H1 (cell line): Measurements from ENCODE around the gene L3MBTL4.

ENCODE experiments used
- EZH2 ChIP-seq: fragments of 200-600 bp; sonication (generic); IDR thresholded peaks from 2 replicates; pipeline ENCODE4 v1.7.1; 2012; ENCODE audit warnings: low read depth, mild to moderate bottlenecking, moderate library complexity, low read length, inconsistent platforms; ENCODE audit not compliant: severe bottlenecking
- HDAC2 ChIP-seq, 2 experiments: fragments of 300-600 bp in 1 of 2; sonication (generic) in 1 of 2; IDR thresholded peaks; 2 replicates each; pipeline ENCODE4 v1.6.1; 2011 to 2012; ENCODE audit warnings: low read depth in 2 of 2, low read length in 2 of 2, mild to moderate bottlenecking in 2 of 2, moderate library complexity in 2 of 2, borderline replicate concordance in 1 of 2, inconsistent platforms in 1 of 2
- POLR2A ChIP-seq, 2 experiments: IDR thresholded peaks; 1 replicate in 1 of 2; 2 replicates in 1 of 2; pipeline ENCODE4 v1.6.1; 2011; ENCODE audit warnings: low read depth in 2 of 2, low read length in 2 of 2, mild to moderate bottlenecking in 2 of 2; ENCODE audit errors: control extremely low read depth in 1 of 2
- POLR2AphosphoS5 ChIP-seq: IDR thresholded peaks from 2 replicates; pipeline ENCODE4 v1.6.1; 2011; ENCODE audit warnings: low read depth, low read length
- SIN3A ChIP-seq, 2 experiments: IDR thresholded peaks in 1 of 2; conservative IDR thresholded peaks in 1 of 2; 2 replicates each; pipeline ENCODE4 v1.6.1; 2011 to 2012; ENCODE audit warnings: low read length in 2 of 2, improper control_type of control experiment in 1 of 2, low read depth in 1 of 2, mild to moderate bottlenecking in 1 of 2
- SP1 ChIP-seq: IDR thresholded peaks from 2 replicates; pipeline ENCODE4 v1.6.1; 2011; ENCODE audit warnings: low read depth, low read length
- SRF ChIP-seq: IDR thresholded peaks from 2 replicates; pipeline ENCODE4 v1.6.1; 2011; ENCODE audit warnings: mild to moderate bottlenecking, low read depth, low read length, moderate library complexity
- TEAD4 ChIP-seq: IDR thresholded peaks from 2 replicates; pipeline ENCODE4 v1.6.1; 2012; ENCODE audit warnings: low read depth, low read length, inconsistent platforms, mixed read lengths
- YY1 ChIP-seq: IDR thresholded peaks from 2 replicates; pipeline ENCODE4 v1.6.1; 2011; ENCODE audit warnings: low read depth, mild to moderate bottlenecking, low read length
- TF ChIP-seq, protein P1 (sequence below), 3 experiments: IDR thresholded peaks; 1 replicate in 2 of 3; 2 replicates in 1 of 3; pipeline versions ENCODE4 v1.5.1 to v1.6.1; 2011; ENCODE audit warnings: low read length in 3 of 3, mild to moderate bottlenecking in 3 of 3, inconsistent platforms in 2 of 3, low read depth in 1 of 3, moderate library complexity in 1 of 3; ENCODE audit not compliant: insufficient read depth in 1 of 3; ENCODE audit errors: control extremely low read depth in 1 of 3
- TF ChIP-seq, protein P2 (sequence below): IDR thresholded peaks from 2 replicates; pipeline ENCODE4 v1.6.1; 2011; ENCODE audit warnings: low read length, improper control_type of control experiment

DNA sequence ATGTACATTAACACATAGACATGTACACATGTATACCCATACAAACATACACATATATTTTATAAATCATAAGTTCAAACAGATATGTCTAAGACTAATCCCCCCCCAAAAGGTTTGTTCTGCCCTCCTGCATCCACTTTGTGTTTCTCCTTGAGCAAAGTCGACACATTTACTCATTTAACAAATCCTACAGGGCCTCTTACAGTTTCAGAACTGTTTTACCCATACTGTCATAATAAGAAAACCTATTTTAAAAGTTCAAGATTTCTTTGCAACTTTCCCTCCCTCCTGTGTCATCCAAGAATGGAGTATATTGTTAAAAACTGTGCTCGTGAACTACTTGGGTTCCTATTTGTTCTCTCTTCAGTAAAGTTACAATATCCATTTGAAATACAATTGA lies 166.7 kb downstream of the L3MBTL4 start:
- TF ChIP-seq, protein P1, sequence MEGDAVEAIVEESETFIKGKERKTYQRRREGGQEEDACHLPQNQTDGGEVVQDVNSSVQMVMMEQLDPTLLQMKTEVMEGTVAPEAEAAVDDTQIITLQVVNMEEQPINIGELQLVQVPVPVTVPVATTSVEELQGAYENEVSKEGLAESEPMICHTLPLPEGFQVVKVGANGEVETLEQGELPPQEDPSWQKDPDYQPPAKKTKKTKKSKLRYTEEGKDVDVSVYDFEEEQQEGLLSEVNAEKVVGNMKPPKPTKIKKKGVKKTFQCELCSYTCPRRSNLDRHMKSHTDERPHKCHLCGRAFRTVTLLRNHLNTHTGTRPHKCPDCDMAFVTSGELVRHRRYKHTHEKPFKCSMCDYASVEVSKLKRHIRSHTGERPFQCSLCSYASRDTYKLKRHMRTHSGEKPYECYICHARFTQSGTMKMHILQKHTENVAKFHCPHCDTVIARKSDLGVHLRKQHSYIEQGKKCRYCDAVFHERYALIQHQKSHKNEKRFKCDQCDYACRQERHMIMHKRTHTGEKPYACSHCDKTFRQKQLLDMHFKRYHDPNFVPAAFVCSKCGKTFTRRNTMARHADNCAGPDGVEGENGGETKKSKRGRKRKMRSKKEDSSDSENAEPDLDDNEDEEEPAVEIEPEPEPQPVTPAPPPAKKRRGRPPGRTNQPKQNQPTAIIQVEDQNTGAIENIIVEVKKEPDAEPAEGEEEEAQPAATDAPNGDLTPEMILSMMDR (IDR thresholded peaks at IDR 0.05; ENCODE audit: control extremely low read depth in 1 of 3, insufficient read depth in 1 of 3, low read depth in 1 of 3, low read length in 3 of 3), result no peak
- TF ChIP-seq SP1 (no peak), POLR2AphosphoS5 (no peak), HDAC2 (IDR thresholded peaks at IDR 0.05; ENCODE audit: borderline replicate concordance in 1 of 2, low read depth in 2 of 2, low read length in 2 of 2) (no peak), YY1 (no peak), SIN3A (conservative IDR thresholded peaks at IDR 0.05 in 1 of 2, IDR thresholded peaks at IDR 0.05 in 1 of 2; ENCODE audit: low read depth in 1 of 2, low read length in 2 of 2) (no peak), TEAD4 (no peak), EZH2 (no peak), SRF (no peak), POLR2A (IDR thresholded peaks at IDR 0.05; ENCODE audit: control extremely low read depth in 1 of 2, low read depth in 2 of 2, low read length in 2 of 2) (no peak)
- TF ChIP-seq, protein P2, sequence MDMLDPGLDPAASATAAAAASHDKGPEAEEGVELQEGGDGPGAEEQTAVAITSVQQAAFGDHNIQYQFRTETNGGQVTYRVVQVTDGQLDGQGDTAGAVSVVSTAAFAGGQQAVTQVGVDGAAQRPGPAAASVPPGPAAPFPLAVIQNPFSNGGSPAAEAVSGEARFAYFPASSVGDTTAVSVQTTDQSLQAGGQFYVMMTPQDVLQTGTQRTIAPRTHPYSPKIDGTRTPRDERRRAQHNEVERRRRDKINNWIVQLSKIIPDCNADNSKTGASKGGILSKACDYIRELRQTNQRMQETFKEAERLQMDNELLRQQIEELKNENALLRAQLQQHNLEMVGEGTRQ, result no peak
